ENCODE data around the gene ABCC11. TPM values are rescaled to one million over a fixed set of nuclear protein-coding genes. Genes with fewer than 3 reads are reported as not detected.

The ABCC11 gene
- total and polyA plus RNA-seq, 4 experiments from 2014 or later, result 0.07 to 0.09 TPM; not detected in 2

GRCh38 chr16:48161906-48162305 lies 85.4 kb downstream of the ABCC11 start:
- Mint-ChIP-seq H3K4me1 (peaks cover 0 to 5% (median 3%) of the 10 kb centered on the region in 4 donors), H3K36me3 (no peaks in the 10 kb centered on the region), H3K27me3 (peaks cover 0 to 5% of the 10 kb centered on the region in 2 donors), H3K9me3 (no peaks in the 10 kb centered on the region), H3K27ac (no peak overlapping the region), H3K4me3 (no peak overlapping the region)
- no peaks in the 10 kb centered on the region for H3K27me3 ChIP-seq (ENCODE audit: insufficient read depth, low read length)
- CTCF ChIA-PET (ENCODE audit: partially characterized antibody), result interaction anchor here (1.3 to 2.7 kb wide), 3 partner anchors 469 to 1124 kb away, joined by 5 to 12 read pairs (median 8); no protein-coding TSS in a partner anchor
- intact Hi-C loops (cut with micrococcal nuclease), result loop anchor here (10.0 kb wide), 1 partner anchor 1307 kb away; no protein-coding TSS in a partner anchor
- no peak overlapping the region for H3K27ac ChIP-seq (ENCODE audit: low read depth, low read length)
- H3K9me3 ChIP-seq (ENCODE audit: control insufficient read depth in 1 of 2, low read length in 2 of 2), result no peaks in the 10 kb centered on the region
- POLR2A ChIA-PET (ENCODE audit: partially characterized antibody), result no interaction called here
- H3K36me3 ChIP-seq (ENCODE audit: insufficient read depth, low read length), result no peaks in the 10 kb centered on the region
- H3K4me1 ChIP-seq (ENCODE audit: insufficient read depth, low read length), result peaks cover 4% of the 10 kb centered on the region
- no peak overlapping the region for H3K4me3 ChIP-seq (ENCODE audit: low read length in 2 of 2)
- no peak for DNase-seq

- Histone ChIP-seq H3K4me1 (ENCODE audit: insufficient read depth, low read length) (peaks cover 8% of the 10 kb centered on the region), H3K4me3 (ENCODE audit: low read length in 2 of 2) (no peak overlapping the region), H3K9me3 (ENCODE audit: control insufficient read depth in 1 of 2, low read length in 2 of 2) (no peaks in the 10 kb centered on the region), H3K27ac (ENCODE audit: low read depth, low read length) (no peak overlapping the region), H3K36me3 (ENCODE audit: insufficient read depth, low read length) (no peaks in the 10 kb centered on the region), H3K27me3 (ENCODE audit: insufficient read depth, low read length) (no peaks in the 10 kb centered on the region)
- H3K36me3 Mint-ChIP-seq, result no peaks in the 10 kb centered on the region
- H3K27me3 Mint-ChIP-seq, result peaks cover 2 to 7% of the 10 kb centered on the region in 2 donors
- peaks cover 0 to 7% (median 3%) of the 10 kb centered on the region in 4 donors for H3K4me1 Mint-ChIP-seq
- intact Hi-C loops (cut with micrococcal nuclease), result loop anchor here (10.0 kb wide), 1 partner anchor 1306 kb away; no protein-coding TSS in a partner anchor
- CTCF ChIA-PET (ENCODE audit: partially characterized antibody), result interaction anchor here (1.3 to 2.5 kb wide), 4 partner anchors 9 to 1123 kb away, joined by 5 to 9 read pairs (median 7); no protein-coding TSS in a partner anchor
- H3K27ac Mint-ChIP-seq, result no peak overlapping the region
- H3K9me3 Mint-ChIP-seq, result no peaks in the 10 kb centered on the region
- DNase-seq, result no peak
- no peak overlapping the region for H3K4me3 Mint-ChIP-seq
- POLR2A ChIA-PET (ENCODE audit: partially characterized antibody), result no interaction called here
Measured at GRCh38 chr16:48160575-48160974, 86.8 kb downstream of the ABCC11 start.

GRCh38 chr16:48158296-48158695 lies 89.0 kb downstream of the ABCC11 start:
- ChIA-PET CTCF (ENCODE audit: partially characterized antibody) (interaction anchor here (1.6 to 5.1 kb wide), 7 partner anchors 7 to 1211 kb away, joined by 3 to 28 read pairs (median 17); partner anchors contain the start of gene NETO2), POLR2A (ENCODE audit: partially characterized antibody) (no interaction called here)
- no peaks in the 10 kb centered on the region for H3K36me3 Mint-ChIP-seq
- no peak for DNase-seq
- H3K4me3 Mint-ChIP-seq, result no peak overlapping the region
- intact Hi-C loops (cut with micrococcal nuclease), result no loop called here
- Histone ChIP-seq H3K27ac (ENCODE audit: low read depth, low read length) (no peak overlapping the region), H3K9me3 (ENCODE audit: control insufficient read depth in 1 of 2, low read length in 2 of 2) (no peaks in the 10 kb centered on the region), H3K27me3 (ENCODE audit: insufficient read depth, low read length) (no peaks in the 10 kb centered on the region), H3K4me3 (ENCODE audit: low read length in 2 of 2) (no peak overlapping the region), H3K36me3 (ENCODE audit: insufficient read depth, low read length) (no peaks in the 10 kb centered on the region), H3K4me1 (ENCODE audit: insufficient read depth, low read length) (peaks cover 4% of the 10 kb centered on the region)
- H3K4me1 Mint-ChIP-seq, result peaks cover 0 to 4% (median 0%) of the 10 kb centered on the region in 4 donors
- peak overlapping the region in 1 of 7 donors; percentile 48 for H3K27ac Mint-ChIP-seq
- H3K27me3 Mint-ChIP-seq, result peaks cover 2 to 7% of the 10 kb centered on the region in 2 donors
- H3K9me3 Mint-ChIP-seq, result no peaks in the 10 kb centered on the region

- Mint-ChIP-seq H3K36me3 (no peaks in the 10 kb centered on the region), H3K4me3 (no peak overlapping the region), H3K4me1 (peaks cover 0 to 4% (median 0%) of the 10 kb centered on the region in 4 donors), H3K9me3 (no peaks in the 10 kb centered on the region), H3K27ac (peak overlapping the region in 1 of 7 donors; percentile 48), H3K27me3 (peaks cover 2 to 5% of the 10 kb centered on the region in 2 donors)
- Histone ChIP-seq H3K27me3 (ENCODE audit: insufficient read depth, low read length) (no peaks in the 10 kb centered on the region), H3K9me3 (ENCODE audit: control insufficient read depth in 1 of 2, low read length in 2 of 2) (no peaks in the 10 kb centered on the region), H3K4me1 (ENCODE audit: insufficient read depth, low read length) (peaks cover 4% of the 10 kb centered on the region), H3K27ac (ENCODE audit: low read depth, low read length) (no peak overlapping the region), H3K4me3 (ENCODE audit: low read length in 2 of 2) (no peak overlapping the region), H3K36me3 (ENCODE audit: insufficient read depth, low read length) (no peaks in the 10 kb centered on the region)
- DNase-seq, result no peak
- ChIA-PET CTCF (ENCODE audit: partially characterized antibody) (interaction anchor here (1.1 to 5.1 kb wide), 9 partner anchors 8 to 1211 kb away, joined by 3 to 28 read pairs (median 7); no protein-coding TSS in a partner anchor), POLR2A (ENCODE audit: partially characterized antibody) (no interaction called here)
- intact Hi-C loops (cut with micrococcal nuclease), result no loop called here
Measured at GRCh38 chr16:48157794-48158193, 89.5 kb downstream of the ABCC11 start.

GRCh38 chr16:48157302-48157701 lies 90.0 kb downstream of the ABCC11 start:
- intact Hi-C loops (cut with micrococcal nuclease), result no loop called here
- peaks cover 2 to 5% of the 10 kb centered on the region in 2 donors for H3K27me3 Mint-ChIP-seq
- H3K4me3 Mint-ChIP-seq, result no peak overlapping the region
- Histone ChIP-seq H3K27ac (ENCODE audit: low read depth, low read length) (no peak overlapping the region), H3K27me3 (ENCODE audit: insufficient read depth, low read length) (no peaks in the 10 kb centered on the region), H3K36me3 (ENCODE audit: insufficient read depth, low read length) (no peaks in the 10 kb centered on the region), H3K9me3 (ENCODE audit: control insufficient read depth in 1 of 2, low read length in 2 of 2) (no peaks in the 10 kb centered on the region), H3K4me1 (ENCODE audit: insufficient read depth, low read length) (peaks cover 4% of the 10 kb centered on the region), H3K4me3 (ENCODE audit: low read length in 2 of 2) (no peak overlapping the region)
- ChIA-PET CTCF (ENCODE audit: partially characterized antibody) (interaction anchor here (0.6 to 5.1 kb wide), 13 partner anchors 8 to 1210 kb away, joined by 3 to 28 read pairs (median 3); no protein-coding TSS in a partner anchor), POLR2A (ENCODE audit: partially characterized antibody) (no interaction called here)
- no peaks in the 10 kb centered on the region for H3K36me3 Mint-ChIP-seq
- no peak for DNase-seq
- no peak overlapping the region for H3K27ac Mint-ChIP-seq
- H3K4me1 Mint-ChIP-seq, result peaks cover 0 to 4% (median 0%) of the 10 kb centered on the region in 4 donors
- no peaks in the 10 kb centered on the region for H3K9me3 Mint-ChIP-seq

GRCh38 chr16:48156790-48157209 lies 90.5 kb downstream of the ABCC11 start:
- Histone ChIP-seq H3K27me3 (ENCODE audit: insufficient read depth, low read length) (no peaks in the 10 kb centered on the region), H3K9me3 (ENCODE audit: control insufficient read depth in 1 of 2, low read length in 2 of 2) (no peaks in the 10 kb centered on the region), H3K27ac (ENCODE audit: low read depth, low read length) (no peak overlapping the region), H3K36me3 (ENCODE audit: insufficient read depth, low read length) (no peaks in the 10 kb centered on the region), H3K4me1 (ENCODE audit: insufficient read depth, low read length) (peaks cover 4% of the 10 kb centered on the region), H3K4me3 (ENCODE audit: low read length in 2 of 2) (no peak overlapping the region)
- POLR2A ChIA-PET (ENCODE audit: partially characterized antibody), result no interaction called here
- no peaks in the 10 kb centered on the region for H3K36me3 Mint-ChIP-seq
- H3K4me1 Mint-ChIP-seq, result peaks cover 0 to 4% (median 0%) of the 10 kb centered on the region in 4 donors
- intact Hi-C loops (cut with micrococcal nuclease), result loop anchor here (1.0 kb wide), 2 partner anchors 1015 to 1119 kb away; no protein-coding TSS in a partner anchor
- no peaks in the 10 kb centered on the region for H3K9me3 Mint-ChIP-seq
- peak; percentile 69 to 77 (median 72) for DNase-seq
- peaks cover 2 to 5% of the 10 kb centered on the region in 2 donors for H3K27me3 Mint-ChIP-seq
- H3K27ac Mint-ChIP-seq, result no peak overlapping the region
- H3K4me3 Mint-ChIP-seq, result peak overlapping the region in 1 of 8 donors; percentile 44
- CTCF ChIA-PET (ENCODE audit: partially characterized antibody), result interaction anchor here (0.6 to 5.1 kb wide), 14 partner anchors 9 to 1210 kb away, joined by 3 to 28 read pairs (median 3); no protein-coding TSS in a partner anchor

GRCh38 chr16:48155926-48156789 lies 91.2 kb downstream of the ABCC11 start, which contains the start of gene ABCC12:
Gene ABCC12 (minus strand): TSS chr16:48155993. CDS start chr16:48146424, 9,569 bp downstream.
- no peak for DNase-seq
- Histone ChIP-seq H3K9me3 (ENCODE audit: control insufficient read depth in 1 of 2, low read length in 2 of 2) (no peaks in the 10 kb centered on the region), H3K27ac (ENCODE audit: low read depth, low read length) (no peak within 1 kb of the TSS), H3K36me3 (ENCODE audit: insufficient read depth, low read length) (no peaks in the 10 kb centered on the region), H3K27me3 (ENCODE audit: insufficient read depth, low read length) (no peaks in the 10 kb centered on the region), H3K4me1 (ENCODE audit: insufficient read depth, low read length) (peaks cover 4% of the 10 kb centered on the region), H3K4me3 (ENCODE audit: low read length in 2 of 2) (no peak within 1 kb of the TSS)
- intact Hi-C loops (cut with micrococcal nuclease), result loop anchor here (1.0 kb wide), 2 partner anchors 1015 to 1119 kb away; no protein-coding TSS in a partner anchor
- no peaks in the 10 kb centered on the region for H3K9me3 Mint-ChIP-seq
- ChIA-PET POLR2A (ENCODE audit: partially characterized antibody) (no interaction called here), CTCF (ENCODE audit: partially characterized antibody) (interaction anchor here (0.9 to 5.1 kb wide), 12 partner anchors 8 to 1208 kb away, joined by 3 to 28 read pairs (median 4); no protein-coding TSS in a partner anchor)
- H3K36me3 Mint-ChIP-seq, result no peaks in the 10 kb centered on the region
- peaks cover 2 to 5% of the 10 kb centered on the region in 2 donors for H3K27me3 Mint-ChIP-seq
- H3K4me1 Mint-ChIP-seq, result peaks cover 0 to 4% (median 0%) of the 10 kb centered on the region in 4 donors
- H3K4me3 Mint-ChIP-seq, result peak within 1 kb of the TSS in 1 of 8 donors; percentile 44
- peak within 1 kb of the TSS in 1 of 7 donors; percentile 17 for H3K27ac Mint-ChIP-seq

All from CD4-positive, alpha-beta memory T cell (primary cell).